Skeletal muscle cell (primary cell): ENCODE results near the gene OPCML.

Source experiments
- DNase-seq: peaks from one replicate; pipeline ENCODE4 v3.0.0-alpha.2; 2010; ENCODE audit warnings: low read depth
- H3K4me3 ChIP-seq: 2 replicates; pipeline ENCODE4 v1.5.1; 2011; ENCODE audit warnings: low read depth, mild to moderate bottlenecking, control low read depth, low read length, moderate library complexity

Gene OPCML

DNA sequence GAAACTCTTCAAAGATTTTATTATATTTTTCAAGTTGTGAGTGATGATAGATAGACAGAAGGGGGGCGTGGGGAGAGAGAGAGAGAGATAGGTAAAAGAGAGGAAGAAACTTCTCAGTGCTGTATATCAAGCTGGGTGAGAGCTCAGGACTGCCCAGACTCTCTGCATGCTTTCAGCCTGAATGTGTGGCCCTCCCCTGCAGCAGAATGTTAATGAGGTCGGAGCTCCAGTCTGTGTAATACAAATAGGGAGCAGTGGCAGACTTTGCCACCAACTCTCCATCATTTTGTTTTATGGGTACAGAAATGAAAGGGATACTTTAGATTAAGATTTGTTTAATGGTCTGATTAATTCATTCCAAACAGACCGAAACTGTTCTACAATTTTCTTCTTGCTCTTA, 752.8 kb downstream of the OPCML start:
- no peak overlapping the region for H3K4me3 ChIP-seq
- DNase-seq, result no peak

GRCh38 chr11:132777067-132777975, 755.0 kb downstream of the OPCML start:
- H3K4me3 ChIP-seq, result no peak overlapping the region
- DNase-seq, result no peak

DNA sequence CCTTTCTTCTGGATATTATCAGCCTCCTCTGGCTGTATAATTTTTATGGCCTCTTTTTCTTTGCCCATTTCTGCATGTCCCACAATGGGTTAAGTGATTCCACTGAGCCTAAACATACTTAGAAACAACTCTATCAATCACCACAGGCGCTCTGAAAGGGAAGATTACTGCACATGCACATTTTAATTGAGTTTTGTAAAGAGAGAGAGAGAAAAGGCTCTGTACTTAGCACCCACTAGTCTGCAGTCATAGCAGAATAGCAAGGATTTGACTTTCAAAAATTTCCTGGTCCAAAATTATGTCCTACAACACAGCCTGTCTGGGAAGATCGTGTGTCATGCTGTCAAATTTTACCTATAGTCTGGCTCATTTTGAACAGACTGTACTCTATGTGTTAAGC, 758.5 kb downstream of the OPCML start:
- DNase-seq, result no peak
- no peak overlapping the region for H3K4me3 ChIP-seq

DNA sequence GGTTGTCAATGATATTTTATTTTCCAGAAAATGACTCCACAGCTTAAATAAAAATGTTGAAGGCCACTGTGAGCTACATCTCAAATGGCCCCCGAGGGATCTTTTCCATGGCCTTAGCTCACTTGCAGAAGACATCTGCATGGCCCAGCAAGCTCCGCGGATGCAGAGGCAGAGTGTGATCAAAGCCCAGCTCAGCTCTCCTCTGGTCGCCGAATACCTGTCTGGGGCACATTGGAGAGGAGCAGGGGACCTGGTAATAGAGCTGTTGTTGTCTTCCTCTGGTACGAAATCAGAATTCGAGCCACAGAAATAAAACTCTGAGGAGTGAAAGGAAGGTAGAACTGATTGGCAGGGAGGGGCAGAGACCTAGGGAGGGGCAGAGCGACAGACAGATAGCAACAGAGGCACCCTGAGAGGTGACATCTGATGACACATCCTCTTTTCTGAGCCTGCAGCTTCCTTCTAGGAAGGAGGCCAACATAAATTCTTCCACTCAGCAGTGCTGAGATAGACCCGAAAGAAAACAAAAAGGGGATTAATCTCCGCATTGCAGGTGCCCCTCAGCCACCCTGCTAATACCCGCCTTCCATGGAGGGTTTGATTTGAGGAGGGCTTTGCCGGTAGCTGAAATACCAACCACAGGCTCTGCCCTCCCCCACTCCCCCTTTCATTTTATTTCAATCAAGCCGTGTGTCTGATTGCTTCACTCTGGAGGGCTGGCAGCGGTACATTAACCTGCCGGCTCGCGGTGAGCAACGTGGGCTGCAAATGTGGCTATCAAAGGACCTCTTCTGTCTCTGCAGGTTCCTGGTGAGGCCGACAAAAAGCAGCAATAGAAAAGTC, 759.4 kb downstream of the OPCML start:
- H3K4me3 ChIP-seq, result no peak overlapping the region
- DNase-seq, result no peak

DNA sequence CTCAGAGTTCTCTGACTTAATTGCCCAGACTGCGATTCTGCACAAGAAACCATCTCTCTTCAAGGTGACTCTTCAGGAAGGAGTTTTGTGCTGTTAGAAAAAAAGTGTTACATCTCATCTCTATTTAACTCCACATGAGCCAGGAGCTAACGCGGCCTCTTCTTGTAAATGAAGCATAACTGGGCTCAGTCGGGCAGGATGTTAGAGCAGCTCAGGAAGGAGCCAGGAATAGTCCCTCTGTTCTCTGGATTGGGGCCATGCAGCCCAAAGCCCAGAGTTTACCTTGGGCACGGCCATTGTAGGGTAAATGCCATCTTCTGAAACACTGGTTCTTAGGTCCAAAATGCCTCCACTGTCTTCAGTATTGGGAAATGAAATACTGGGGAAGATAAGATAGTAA, 760.6 kb downstream of the OPCML start:
- no peak overlapping the region for H3K4me3 ChIP-seq
- no peak for DNase-seq

DNA sequence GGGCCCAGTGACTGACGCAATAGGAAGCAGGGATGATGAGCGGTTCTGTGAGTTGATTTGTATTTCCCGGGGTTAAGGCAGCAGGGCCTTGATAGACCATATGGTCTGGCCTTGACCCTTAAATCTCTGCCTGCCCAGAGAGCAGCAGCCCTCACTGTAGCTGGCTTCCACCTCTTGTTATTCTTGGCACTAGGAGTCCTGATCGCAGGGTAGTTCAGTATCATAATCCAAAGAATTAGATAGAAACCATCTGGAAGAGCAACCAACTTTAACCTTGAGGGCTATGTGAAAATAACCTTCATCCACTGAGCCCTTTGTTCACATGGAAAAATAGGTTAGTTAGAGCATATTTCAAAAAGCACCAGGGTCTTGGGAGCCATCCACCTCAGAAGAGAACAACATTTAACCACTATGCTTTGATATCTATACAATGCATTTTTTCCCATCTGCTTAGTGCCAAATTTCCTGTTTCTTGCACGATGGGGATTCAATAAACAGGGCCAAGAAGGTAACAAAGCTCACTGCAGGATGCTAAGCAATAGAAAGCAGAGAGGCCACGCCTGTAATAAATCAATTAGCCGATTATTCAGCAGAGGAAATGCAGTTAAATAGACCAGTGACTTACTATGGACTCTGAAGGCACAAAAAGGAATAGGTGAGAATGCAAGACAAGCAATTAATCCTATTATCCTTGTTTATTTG, 761.3 kb downstream of the OPCML start:
- DNase-seq, result no peak

DNA sequence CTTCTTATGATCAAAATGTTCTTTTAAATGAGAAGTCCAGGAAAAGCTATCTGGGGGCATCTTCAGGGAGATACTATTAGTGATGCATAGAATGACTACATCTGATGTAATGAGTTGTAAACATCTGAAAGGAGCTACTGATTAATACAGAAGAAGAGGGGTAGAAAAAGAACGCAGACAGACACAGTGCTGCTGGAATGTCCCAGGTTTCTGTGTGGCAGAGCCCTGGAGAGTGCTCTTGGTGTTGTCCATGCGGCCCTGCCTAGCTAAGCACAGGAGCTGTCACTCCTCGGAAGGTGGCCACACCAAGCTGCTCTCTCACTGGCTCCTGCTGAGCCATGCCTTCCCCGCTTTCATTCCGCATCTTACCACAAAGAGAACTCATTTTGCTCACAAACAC, 768.8 kb downstream of the OPCML start:
- H3K4me3 ChIP-seq, result no peak overlapping the region
- no peak for DNase-seq

More for the DNA sequence above, 761.3 kb downstream of the OPCML start:
- no peak overlapping the region for H3K4me3 ChIP-seq

- no peak overlapping the region for H3K4me3 ChIP-seq
- no peak for DNase-seq
These were observed 776.4 kb downstream of the OPCML start for GRCh38 chr11:132755934-132756333.

- H3K4me3 ChIP-seq, result no peak overlapping the region
- DNase-seq, result no peak
These were observed 780.6 kb downstream of the OPCML start for GRCh38 chr11:132751516-132752250.

DNA sequence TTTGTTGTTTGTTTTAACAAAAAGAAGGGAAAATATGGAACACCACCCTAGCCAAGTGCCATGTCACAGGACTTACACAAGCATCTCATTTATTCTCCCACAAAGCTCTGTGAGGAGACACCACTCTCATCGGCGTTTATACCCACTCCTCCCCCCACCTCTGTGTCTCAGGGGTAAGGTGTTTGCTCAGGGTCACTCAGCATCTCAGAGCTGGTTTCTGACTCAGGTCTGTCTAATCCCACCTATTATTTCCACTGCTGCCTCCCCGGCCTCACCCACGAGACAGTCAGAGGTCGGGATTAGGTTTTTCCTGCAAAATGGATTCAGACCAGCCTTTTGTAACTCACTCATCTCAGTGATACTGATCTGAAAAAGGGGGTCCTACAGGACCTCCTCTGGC, 786.0 kb downstream of the OPCML start:
- H3K4me3 ChIP-seq, result no peak overlapping the region
- no peak for DNase-seq

- DNase-seq, result no peak
- no peak overlapping the region for H3K4me3 ChIP-seq
These were observed 787.0 kb downstream of the OPCML start for GRCh38 chr11:132745306-132745705.

GRCh38 chr11:132744771-132745170, 787.5 kb downstream of the OPCML start:
- no peak for DNase-seq
- H3K4me3 ChIP-seq, result no peak overlapping the region

DNA sequence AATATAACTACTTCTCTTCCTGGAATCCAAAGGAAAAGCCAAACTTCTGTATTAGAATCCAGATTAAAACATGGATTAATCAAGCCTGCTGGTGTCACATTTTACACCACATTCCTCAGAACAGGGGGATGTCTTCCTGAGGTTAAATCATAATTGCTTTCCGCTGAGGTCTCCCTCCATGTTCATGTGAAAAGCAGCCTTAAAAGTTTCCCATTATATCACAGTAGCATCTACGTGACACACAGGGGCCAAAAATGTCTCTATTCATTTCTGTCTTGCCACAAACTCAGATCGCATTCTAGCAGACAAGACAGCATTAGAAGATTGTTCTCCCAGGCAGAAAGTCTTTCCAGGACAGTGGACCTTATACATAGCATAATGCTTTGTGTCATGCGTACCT, 788.7 kb downstream of the OPCML start:
- H3K4me3 ChIP-seq, result no peak overlapping the region
- DNase-seq, result no peak

GRCh38 chr11:132742929-132743328, 789.4 kb downstream of the OPCML start:
- H3K4me3 ChIP-seq, result no peak overlapping the region
- DNase-seq, result no peak

- no peak overlapping the region for H3K4me3 ChIP-seq
- peak; percentile 65 for DNase-seq
These were observed 798.1 kb downstream of the OPCML start for GRCh38 chr11:132734217-132734616.

DNA sequence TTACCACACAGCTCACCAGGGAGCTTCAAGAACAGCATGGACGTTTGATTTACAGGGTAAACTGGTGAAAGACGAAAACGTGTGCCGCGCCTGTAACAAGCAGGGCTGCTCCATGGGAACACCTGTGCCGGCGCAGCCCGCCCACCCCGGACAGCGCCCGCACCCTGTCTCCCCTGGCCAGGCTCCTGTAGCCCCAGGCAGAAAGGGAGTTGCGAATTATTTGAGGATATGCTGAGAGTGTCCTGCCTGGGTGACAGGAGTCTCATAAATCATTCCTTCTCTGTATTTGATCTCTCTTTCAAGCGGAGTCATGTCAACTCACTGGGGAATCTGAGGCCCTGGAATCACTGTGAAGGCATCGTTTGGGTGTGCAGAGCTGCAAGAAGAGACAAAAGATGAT, 804.3 kb downstream of the OPCML start:
- DNase-seq, result no peak
- no peak overlapping the region for H3K4me3 ChIP-seq

- no peak overlapping the region for H3K4me3 ChIP-seq
- no peak for DNase-seq
These were observed 810.8 kb downstream of the OPCML start for GRCh38 chr11:132721526-132721925.

DNA sequence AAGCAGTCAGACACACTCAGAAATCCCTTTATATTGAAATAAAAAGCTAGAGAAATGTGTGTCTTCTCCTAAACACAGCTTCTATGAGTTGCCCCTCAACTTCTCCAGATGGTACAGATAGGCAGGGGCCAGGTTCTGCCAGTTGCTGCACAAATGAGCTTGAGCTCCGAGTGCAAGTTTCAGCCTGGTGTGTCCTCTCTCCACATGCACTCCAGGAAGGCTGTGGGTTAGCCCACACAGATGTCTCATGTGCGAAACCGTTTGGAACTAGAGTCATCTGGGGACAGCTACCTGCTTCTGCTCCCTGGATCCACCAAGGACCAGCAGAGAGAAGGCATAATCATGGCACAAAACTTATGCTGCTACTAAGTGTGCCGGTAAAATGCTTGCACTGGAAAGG, 812.6 kb downstream of the OPCML start:
- DNase-seq, result no peak
- H3K4me3 ChIP-seq, result no peak overlapping the region
